SK-N-SH (cell line): ENCODE measurements around the gene EPB41L3. TPM values are rescaled to one million over a fixed set of nuclear protein-coding genes. Genes with fewer than 3 reads are reported as not detected.
"Not testable (repeated sequence)": the region's sequence is repeated elsewhere in the genome, so short reads cannot be mapped to it uniquely, and the experiment has no call there.

Source experiments
- CTCF ChIA-PET: fragments of 300-600, 350-600 bp; formaldehyde crosslinking; extraction: SDS; loops from one replicate; lab custom pipeline; 2021; lab: Yijun Ruan, JAX
- POLR2A ChIA-PET: fragments of 350-600 bp; sonication (Branson Sonifier 250); formaldehyde crosslinking; extraction: SDS; loops from one replicate; lab custom pipeline; 2020; ENCODE audit warnings: antibody characterized with exemption, inconsistent platforms; lab: Yijun Ruan, JAX
- DNase-seq: peaks from one replicate; pipeline ENCODE4 v3.0.0; 2012
- H2AFZ ChIP-seq: fragments of 200-600 bp; sonication (generic); 2 replicates; pipeline ENCODE4 v1.8.1; 2016; ENCODE audit warnings: antibody characterized with exemption, mild to moderate bottlenecking, low read depth
- H3F3A ChIP-seq: fragments of 200-600 bp; sonication (generic); replicated peaks from 2 replicates; pipeline ENCODE3; 2016; ENCODE audit warnings: antibody characterized with exemption, mild to moderate bottlenecking; ENCODE audit not compliant: insufficient read depth
- H3K27ac ChIP-seq, 2 experiments: fragments of 200-500 bp in 1 of 2; fragments of 200-600 bp in 1 of 2; sonication (Bioruptor generic) in 1 of 2; sonication (generic), shearing (Covaris generic) in 1 of 2; 2 replicates each; pipeline versions ENCODE4 v1.5.1 to v1.6.1; 2014 to 2016; ENCODE audit warnings: low read depth in 2 of 2, inconsistent platforms in 1 of 2, low read length in 1 of 2, mild to moderate bottlenecking in 1 of 2, mixed read lengths in 1 of 2
- H3K27me3 ChIP-seq: fragments of 200-600 bp; sonication (generic), shearing (Covaris generic); 2 replicates; pipeline ENCODE4 v1.6.1; 2016; ENCODE audit warnings: mixed run types; ENCODE audit not compliant: insufficient read depth
- H3K36me3 ChIP-seq, 2 experiments: fragments of 200-500 bp in 1 of 2; fragments of 200-600 bp in 1 of 2; sonication (Bioruptor generic) in 1 of 2; sonication (generic) in 1 of 2; replicated peaks in 1 of 2; 2 replicates each; pipeline versions ENCODE3 to v1.5.1; 2014 to 2016; ENCODE audit warnings: low read length in 1 of 2, mild to moderate bottlenecking in 1 of 2; ENCODE audit not compliant: insufficient read depth in 2 of 2, control insufficient read depth in 1 of 2
- H3K4me1 ChIP-seq, 2 experiments: fragments of 200-500 bp in 1 of 2; fragments of 200-600 bp in 1 of 2; sonication (Bioruptor generic) in 1 of 2; sonication (generic), shearing (Covaris generic) in 1 of 2; 2 replicates each; pipeline versions ENCODE4 v1.5.1 to v1.6.1; 2014 to 2016; ENCODE audit warnings: low read depth in 1 of 2, low read length in 1 of 2, mixed run types in 1 of 2; ENCODE audit not compliant: insufficient read depth in 2 of 2, control insufficient read depth in 1 of 2
- H3K4me2 ChIP-seq: fragments of 200-600 bp; sonication (generic), shearing (Covaris generic); 2 replicates; pipeline ENCODE4 v1.6.1; 2017; ENCODE audit warnings: mixed run types
- H3K4me3 ChIP-seq, 2 experiments: fragments of 200-500 bp in 1 of 2; fragments of 200-600 bp in 1 of 2; sonication (Bioruptor generic) in 1 of 2; sonication (generic), shearing (Covaris generic) in 1 of 2; 2 replicates each; pipeline versions ENCODE4 v1.5.1 to v1.8.1; 2014 to 2016; ENCODE audit warnings: low read depth in 2 of 2, inconsistent platforms in 1 of 2, low read length in 1 of 2, mild to moderate bottlenecking in 1 of 2, mixed read lengths in 1 of 2, moderate library complexity in 1 of 2
- H3K79me2 ChIP-seq: fragments of 200-600 bp; sonication (generic); 2 replicates; pipeline ENCODE4 v1.8.1; 2017; ENCODE audit warnings: mild to moderate bottlenecking; ENCODE audit not compliant: insufficient read depth
- H3K9ac ChIP-seq: fragments of 200-600 bp; sonication (generic); 2 replicates; pipeline ENCODE4 v1.6.1; 2017; ENCODE audit warnings: mixed run types
- H3K9me2 ChIP-seq: fragments of 200-600 bp; sonication (generic); 2 replicates; pipeline ENCODE4 v1.6.1; 2017; ENCODE audit warnings: mixed run types
- H3K9me3 ChIP-seq: fragments of 200-600 bp; sonication (generic); 2 replicates; pipeline ENCODE4 v1.6.1; 2017; ENCODE audit warnings: mixed run types, mild to moderate bottlenecking, moderate library complexity
- H4K20me1 ChIP-seq: fragments of 200-600 bp; sonication (generic); 2 replicates; pipeline ENCODE4 v1.6.1; 2017; ENCODE audit warnings: mild to moderate bottlenecking, mixed run types; ENCODE audit not compliant: insufficient read depth
- ELF1 ChIP-seq: IDR thresholded peaks from 2 replicates; pipeline ENCODE4 v1.4.0; 2012
- EP300 ChIP-seq, 2 experiments: IDR thresholded peaks; 2 replicates each; pipeline versions ENCODE4 v1.4.0 to v1.6.1; 2012; ENCODE audit warnings: borderline replicate concordance in 1 of 2, low read depth in 1 of 2, low read length in 1 of 2
- EZH2phosphoT487 ChIP-seq: fragments of 200-600 bp; sonication (generic); IDR thresholded peaks from 2 replicates; pipeline ENCODE4 v1.6.1; 2017; ENCODE audit warnings: low read depth, mixed run types, mild to moderate bottlenecking, antibody characterized with exemption, moderate library complexity, borderline replicate concordance
- FOXJ3 ChIP-seq: sonication (generic); formaldehyde crosslinking; IDR thresholded peaks from 2 replicates; pipeline ENCODE4 v1.5.1; 2020; ENCODE audit warnings: mild to moderate bottlenecking, missing genetic modification reagents
- FOXM1 ChIP-seq: IDR thresholded peaks from 2 replicates; pipeline ENCODE4 v1.4.0; 2012; ENCODE audit warnings: low read depth, mild to moderate bottlenecking
- JUND ChIP-seq: IDR thresholded peaks from 2 replicates; pipeline ENCODE4 v1.4.0; 2012
- MEF2A ChIP-seq: IDR thresholded peaks from 2 replicates; pipeline ENCODE4 v1.4.0; 2012; ENCODE audit warnings: low read depth, borderline replicate concordance
- NFIC ChIP-seq: IDR thresholded peaks from 2 replicates; pipeline ENCODE4 v1.4.0; 2012; ENCODE audit warnings: borderline replicate concordance
- NRF1 ChIP-seq: IDR thresholded peaks from 2 replicates; pipeline ENCODE4 v1.6.1; 2012; ENCODE audit warnings: low read depth, mild to moderate bottlenecking, low read length
- RXRA ChIP-seq: IDR thresholded peaks from 2 replicates; pipeline ENCODE4 v1.4.0; 2012; ENCODE audit warnings: low read depth, mild to moderate bottlenecking, borderline replicate concordance
- SMC3 ChIP-seq: IDR thresholded peaks from 2 replicates; pipeline ENCODE4 v1.6.1; 2012; ENCODE audit warnings: low read depth, low read length, improper control_type of control experiment
- TAF1 ChIP-seq: IDR thresholded peaks from 2 replicates; pipeline ENCODE4 v1.6.1; 2012; ENCODE audit warnings: low read depth, mild to moderate bottlenecking, low read length, moderate library complexity, borderline replicate concordance
- TCF12 ChIP-seq: IDR thresholded peaks from 2 replicates; pipeline ENCODE4 v1.4.0; 2012
- TEAD4 ChIP-seq: IDR thresholded peaks from 2 replicates; pipeline ENCODE4 v1.4.0; 2012; ENCODE audit warnings: mild to moderate bottlenecking, borderline replicate concordance; ENCODE audit not compliant: insufficient read depth
- YY1 ChIP-seq: IDR thresholded peaks from 2 replicates; pipeline ENCODE4 v1.4.0; 2012; ENCODE audit warnings: low read depth, mild to moderate bottlenecking
- WGBS: methylation state at CpG from one replicate; pipeline ENCODE4 v1.1.6; 2017; ENCODE audit warnings: low lambda C conversion rate; 5-methylcytosine and 5-hydroxymethylcytosine counted together
- polyA plus RNA-seq, 3 experiments: library from polyadenylated mRNA; depleted of rRNA; stranded (reverse); fragments of >200 nt; gene quantifications; 2 replicates each; pipeline ENCODE4 v1.2.3, GENCODE V29; 2012
- TF ChIP-seq, protein P1 (sequence below): IDR thresholded peaks from 2 replicates; pipeline ENCODE4; 2012
- TF ChIP-seq, protein P2 (sequence below): IDR thresholded peaks from 2 replicates; pipeline ENCODE4 v1.6.1; 2012; ENCODE audit warnings: mild to moderate bottlenecking, low read depth, low read length, moderate library complexity
- TF ChIP-seq, protein P3 (sequence below): IDR thresholded peaks from 2 replicates; pipeline ENCODE4 v1.4.0; 2012; ENCODE audit warnings: low read depth, borderline replicate concordance
- TF ChIP-seq, protein P4 (sequence below): IDR thresholded peaks from 2 replicates; pipeline ENCODE4 v1.4.0; 2012; ENCODE audit warnings: low read depth, borderline replicate concordance

The EPB41L3 gene
- polyA plus RNA-seq, 1 of the 3 experiments (the other 2 are of a cell fraction): 0.15 TPM

DNA sequence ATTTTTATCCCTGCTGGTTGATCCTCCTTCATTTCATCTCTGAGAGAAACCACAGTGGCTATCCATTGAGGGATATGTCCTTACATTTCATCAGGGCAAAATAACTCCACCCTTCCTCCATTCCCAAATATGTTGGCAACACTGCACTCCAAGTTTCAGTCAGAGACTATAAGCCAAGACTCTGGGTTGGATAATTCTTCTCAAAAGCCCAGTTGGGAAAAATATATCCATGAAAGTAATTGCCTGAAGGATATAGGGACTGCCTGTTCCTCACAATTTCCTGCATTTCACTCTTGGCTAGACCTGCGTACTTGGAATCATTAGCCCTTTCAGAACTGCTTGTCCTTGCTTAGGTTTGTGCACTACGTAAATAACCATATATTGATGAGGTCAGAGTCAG lies 27.9 kb upstream of the EPB41L3 start:
- 41% methylated on average over 2 of the region's 2 CpGs for WGBS
- H4K20me1 ChIP-seq: no peaks in the 10 kb centered on the region
- no peaks in the 10 kb centered on the region for H3K27me3 ChIP-seq
- H3F3A ChIP-seq: no peaks in the 10 kb centered on the region
- no peaks in the 10 kb centered on the region for H3K9me3 ChIP-seq
- no peaks in the 10 kb centered on the region for H3K4me1 ChIP-seq
- no peaks in the 10 kb centered on the region for H3K79me2 ChIP-seq
- no peak overlapping the region for H3K27ac ChIP-seq
- H3K9ac ChIP-seq: no peak overlapping the region
- CTCF ChIA-PET: no interaction called here
- TF ChIP-seq, protein P1, sequence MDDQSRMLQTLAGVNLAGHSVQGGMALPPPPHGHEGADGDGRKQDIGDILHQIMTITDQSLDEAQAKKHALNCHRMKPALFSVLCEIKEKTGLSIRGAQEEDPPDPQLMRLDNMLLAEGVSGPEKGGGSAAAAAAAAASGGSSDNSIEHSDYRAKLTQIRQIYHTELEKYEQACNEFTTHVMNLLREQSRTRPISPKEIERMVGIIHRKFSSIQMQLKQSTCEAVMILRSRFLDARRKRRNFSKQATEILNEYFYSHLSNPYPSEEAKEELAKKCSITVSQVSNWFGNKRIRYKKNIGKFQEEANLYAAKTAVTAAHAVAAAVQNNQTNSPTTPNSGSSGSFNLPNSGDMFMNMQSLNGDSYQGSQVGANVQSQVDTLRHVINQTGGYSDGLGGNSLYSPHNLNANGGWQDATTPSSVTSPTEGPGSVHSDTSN: no peak
- TF ChIP-seq EP300 (IDR thresholded peaks at IDR 0.05; ENCODE audit: borderline replicate concordance in 1 of 2, low read depth in 1 of 2, low read length in 1 of 2): no peak
- TF ChIP-seq NFIC: no peak
- TF ChIP-seq, protein P2, sequence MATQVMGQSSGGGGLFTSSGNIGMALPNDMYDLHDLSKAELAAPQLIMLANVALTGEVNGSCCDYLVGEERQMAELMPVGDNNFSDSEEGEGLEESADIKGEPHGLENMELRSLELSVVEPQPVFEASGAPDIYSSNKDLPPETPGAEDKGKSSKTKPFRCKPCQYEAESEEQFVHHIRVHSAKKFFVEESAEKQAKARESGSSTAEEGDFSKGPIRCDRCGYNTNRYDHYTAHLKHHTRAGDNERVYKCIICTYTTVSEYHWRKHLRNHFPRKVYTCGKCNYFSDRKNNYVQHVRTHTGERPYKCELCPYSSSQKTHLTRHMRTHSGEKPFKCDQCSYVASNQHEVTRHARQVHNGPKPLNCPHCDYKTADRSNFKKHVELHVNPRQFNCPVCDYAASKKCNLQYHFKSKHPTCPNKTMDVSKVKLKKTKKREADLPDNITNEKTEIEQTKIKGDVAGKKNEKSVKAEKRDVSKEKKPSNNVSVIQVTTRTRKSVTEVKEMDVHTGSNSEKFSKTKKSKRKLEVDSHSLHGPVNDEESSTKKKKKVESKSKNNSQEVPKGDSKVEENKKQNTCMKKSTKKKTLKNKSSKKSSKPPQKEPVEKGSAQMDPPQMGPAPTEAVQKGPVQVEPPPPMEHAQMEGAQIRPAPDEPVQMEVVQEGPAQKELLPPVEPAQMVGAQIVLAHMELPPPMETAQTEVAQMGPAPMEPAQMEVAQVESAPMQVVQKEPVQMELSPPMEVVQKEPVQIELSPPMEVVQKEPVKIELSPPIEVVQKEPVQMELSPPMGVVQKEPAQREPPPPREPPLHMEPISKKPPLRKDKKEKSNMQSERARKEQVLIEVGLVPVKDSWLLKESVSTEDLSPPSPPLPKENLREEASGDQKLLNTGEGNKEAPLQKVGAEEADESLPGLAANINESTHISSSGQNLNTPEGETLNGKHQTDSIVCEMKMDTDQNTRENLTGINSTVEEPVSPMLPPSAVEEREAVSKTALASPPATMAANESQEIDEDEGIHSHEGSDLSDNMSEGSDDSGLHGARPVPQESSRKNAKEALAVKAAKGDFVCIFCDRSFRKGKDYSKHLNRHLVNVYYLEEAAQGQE: no peak
- no peak for TF ChIP-seq JUND
- TF ChIP-seq, protein P3, sequence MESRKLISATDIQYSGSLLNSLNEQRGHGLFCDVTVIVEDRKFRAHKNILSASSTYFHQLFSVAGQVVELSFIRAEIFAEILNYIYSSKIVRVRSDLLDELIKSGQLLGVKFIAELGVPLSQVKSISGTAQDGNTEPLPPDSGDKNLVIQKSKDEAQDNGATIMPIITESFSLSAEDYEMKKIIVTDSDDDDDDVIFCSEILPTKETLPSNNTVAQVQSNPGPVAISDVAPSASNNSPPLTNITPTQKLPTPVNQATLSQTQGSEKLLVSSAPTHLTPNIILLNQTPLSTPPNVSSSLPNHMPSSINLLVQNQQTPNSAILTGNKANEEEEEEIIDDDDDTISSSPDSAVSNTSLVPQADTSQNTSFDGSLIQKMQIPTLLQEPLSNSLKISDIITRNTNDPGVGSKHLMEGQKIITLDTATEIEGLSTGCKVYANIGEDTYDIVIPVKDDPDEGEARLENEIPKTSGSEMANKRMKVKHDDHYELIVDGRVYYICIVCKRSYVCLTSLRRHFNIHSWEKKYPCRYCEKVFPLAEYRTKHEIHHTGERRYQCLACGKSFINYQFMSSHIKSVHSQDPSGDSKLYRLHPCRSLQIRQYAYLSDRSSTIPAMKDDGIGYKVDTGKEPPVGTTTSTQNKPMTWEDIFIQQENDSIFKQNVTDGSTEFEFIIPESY: no peak
- TF ChIP-seq MEF2A: no peak
- TF ChIP-seq TCF12: no peak
- TF ChIP-seq YY1: no peak
- no peak for TF ChIP-seq NRF1
- no peak for TF ChIP-seq TEAD4
- TF ChIP-seq, protein P4, sequence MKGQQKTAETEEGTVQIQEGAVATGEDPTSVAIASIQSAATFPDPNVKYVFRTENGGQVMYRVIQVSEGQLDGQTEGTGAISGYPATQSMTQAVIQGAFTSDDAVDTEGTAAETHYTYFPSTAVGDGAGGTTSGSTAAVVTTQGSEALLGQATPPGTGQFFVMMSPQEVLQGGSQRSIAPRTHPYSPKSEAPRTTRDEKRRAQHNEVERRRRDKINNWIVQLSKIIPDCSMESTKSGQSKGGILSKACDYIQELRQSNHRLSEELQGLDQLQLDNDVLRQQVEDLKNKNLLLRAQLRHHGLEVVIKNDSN: no peak
- TF ChIP-seq ELF1: no peak
- no peak for TF ChIP-seq SMC3
- no peak for TF ChIP-seq FOXJ3
- TF ChIP-seq FOXM1: no peak
- no peak for TF ChIP-seq EZH2phosphoT487
- no peak for TF ChIP-seq RXRA
- TF ChIP-seq TAF1: no peak
- TF ChIP-seq, all 33 proteins: peak for 0
- no peak for DNase-seq
- no peaks in the 10 kb centered on the region for H3K36me3 ChIP-seq
- POLR2A ChIA-PET: no interaction called here
- H2AFZ ChIP-seq: no peak overlapping the region
- no peaks in the 10 kb centered on the region for H3K9me2 ChIP-seq
- no peak overlapping the region for H3K4me2 ChIP-seq
- H3K4me3 ChIP-seq: no peak overlapping the region

DNA sequence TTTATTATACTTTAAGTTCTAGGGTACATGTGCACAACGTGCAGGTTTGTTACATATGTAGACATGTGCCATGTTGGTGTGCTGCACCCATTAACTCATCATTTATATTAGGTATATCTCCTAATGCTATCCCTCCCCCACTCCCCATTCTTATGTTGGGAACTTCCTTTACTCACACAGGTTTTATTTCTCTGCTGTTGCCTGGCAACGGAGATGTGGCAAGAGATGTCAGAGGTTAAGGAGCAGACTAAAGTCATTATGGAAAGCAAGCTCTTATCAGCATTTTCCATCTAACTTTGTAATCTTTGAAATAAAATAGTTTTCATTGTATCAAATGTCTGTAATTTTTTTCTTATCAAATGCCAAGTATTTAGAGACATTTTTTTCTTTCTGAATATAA lies 26.8 kb upstream of the EPB41L3 start:
- CTCF ChIA-PET, DNase-seq, H3K27ac ChIP-seq, H3K4me3 ChIP-seq, H3K9me3 ChIP-seq, H2AFZ ChIP-seq, H4K20me1 ChIP-seq, H3K4me2 ChIP-seq, H3F3A ChIP-seq, H3K27me3 ChIP-seq, H3K79me2 ChIP-seq, H3K36me3 ChIP-seq, H3K4me1 ChIP-seq, H3K9ac ChIP-seq, POLR2A ChIA-PET, H3K9me2 ChIP-seq: not testable (repeated sequence)
- 0% methylated on average over 2 of the region's 2 CpGs for WGBS
